Activated T-helper 17 cell treated with anti-CD3 and anti-CD28 coated beads, Interleukin-2, amount 50 U/mL, for 72 hours (primary cell): ENCODE data around the gene HNRNPU. TPM values are rescaled to one million over a fixed set of nuclear protein-coding genes. Genes with fewer than 3 reads are reported as not detected.

Source experiments
- ATAC-seq: fragments of 150-1000 bp; cut with Tn5 transposase; replicated peaks from 2 replicates; pipeline ENCODE4 v1.10.0; 2021; ENCODE audit warnings: mild to moderate bottlenecking, moderate library complexity
- H3K27ac Mint-ChIP-seq: one replicate; pipeline ENCODE4 v1.8.0; 2022; ENCODE audit warnings: mixed read lengths
- H3K27me3 Mint-ChIP-seq: one replicate; pipeline ENCODE4 v1.8.0; 2022; ENCODE audit warnings: mixed read lengths
- H3K36me3 Mint-ChIP-seq: one replicate; pipeline ENCODE4 v1.8.0; 2022; ENCODE audit warnings: low read depth, mild to moderate bottlenecking, mixed read lengths
- H3K4me1 Mint-ChIP-seq: one replicate; pipeline ENCODE4 v1.8.0; 2022; ENCODE audit warnings: mixed read lengths
- H3K4me3 Mint-ChIP-seq: one replicate; pipeline ENCODE4 v1.8.0; 2022; ENCODE audit warnings: mild to moderate bottlenecking, mixed read lengths
- H3K9me3 Mint-ChIP-seq: one replicate; pipeline ENCODE4 v1.8.0; 2022; ENCODE audit warnings: mixed read lengths
- total RNA-seq, 2 donors: library from RNA; stranded (reverse); gene quantifications; one replicate each; pipeline ENCODE4 v1.2.3, GENCODE V29; 2022

Gene HNRNPU
- total RNA-seq, 2 donors from 2014 or later: 336 to 438 TPM

- Mint-ChIP-seq H3K36me3 (peaks cover 8% of the 10 kb centered on the region), H3K4me3 (no peak overlapping the region), H3K27me3 (no peaks in the 10 kb centered on the region), H3K9me3 (no peaks in the 10 kb centered on the region), H3K27ac (no peak overlapping the region), H3K4me1 (no peaks in the 10 kb centered on the region)
- no peak for ATAC-seq
These were observed 5.1 kb upstream of the HNRNPU start for GRCh38 chr1:244869364-244869827.

DNA sequence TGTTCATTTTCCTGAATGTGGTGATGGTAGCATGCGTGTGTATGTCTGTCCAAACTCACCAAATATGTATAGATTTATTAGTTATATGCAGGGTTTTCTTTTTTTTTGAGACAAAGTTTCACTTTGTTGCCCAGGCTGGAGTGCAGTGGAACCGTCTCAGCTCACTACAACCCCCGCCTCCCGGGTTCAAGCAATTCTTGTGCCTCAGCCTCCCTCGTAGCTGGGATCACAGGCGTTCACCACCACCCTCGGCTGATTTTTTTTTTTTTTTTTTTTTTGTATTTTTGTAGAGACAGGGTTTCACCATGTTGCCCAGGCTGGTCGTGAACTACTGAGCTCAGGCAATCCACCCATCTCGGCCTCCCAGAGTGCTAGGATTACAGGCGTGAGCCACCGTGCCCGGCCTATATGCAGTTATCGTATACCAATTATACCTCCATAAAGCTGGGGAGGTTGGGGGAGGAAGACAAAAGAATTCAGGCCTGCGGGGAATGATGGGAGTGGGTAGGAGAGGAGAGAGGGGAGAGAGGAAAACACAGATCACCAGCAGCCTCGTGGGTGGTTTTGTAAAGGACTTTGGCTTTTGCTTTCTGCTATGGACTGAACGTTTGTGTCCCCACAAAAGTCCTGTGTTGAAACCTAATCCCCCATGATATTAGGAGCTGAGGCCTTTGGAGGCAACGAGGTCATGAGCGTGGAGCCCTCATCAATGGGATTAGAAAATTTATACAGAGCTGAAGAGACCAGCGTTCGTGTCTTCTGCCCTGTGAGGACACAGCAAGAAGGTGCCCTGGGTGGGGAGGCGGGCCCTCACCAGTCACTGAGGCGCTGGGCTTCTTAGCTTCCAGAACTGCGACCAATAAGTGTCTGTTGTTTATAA is 4.4 kb upstream of the HNRNPU start:
- no peaks in the 10 kb centered on the region for H3K9me3 Mint-ChIP-seq
- no peak overlapping the region for H3K27ac Mint-ChIP-seq
- no peaks in the 10 kb centered on the region for H3K27me3 Mint-ChIP-seq
- no peaks in the 10 kb centered on the region for H3K4me1 Mint-ChIP-seq
- no peak overlapping the region for H3K4me3 Mint-ChIP-seq
- no peak for ATAC-seq
- H3K36me3 Mint-ChIP-seq: peaks cover 15% of the 10 kb centered on the region

DNA sequence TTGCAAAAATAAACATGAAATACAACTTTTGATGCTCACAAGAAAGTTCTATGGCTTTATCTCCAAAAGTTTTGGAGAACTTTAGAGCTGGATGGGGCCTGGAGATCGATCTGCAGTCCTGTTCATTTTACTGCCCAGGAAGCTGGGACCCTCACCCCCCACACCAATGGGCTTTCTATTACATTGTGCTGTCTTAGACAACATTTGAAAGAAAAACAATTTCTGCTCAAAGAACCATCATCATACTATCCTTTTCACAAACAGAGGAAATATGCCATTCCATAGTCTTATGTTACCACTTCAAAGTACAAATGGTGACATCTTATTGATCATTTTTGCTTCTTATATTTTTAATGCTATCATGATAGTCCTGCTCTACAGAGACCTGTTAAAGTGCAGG is 2.0 kb upstream of the HNRNPU start:
- Mint-ChIP-seq H3K36me3 (peaks cover 35% of the 10 kb centered on the region), H3K27me3 (no peaks in the 10 kb centered on the region), H3K4me3 (peak overlapping the region; percentile 20), H3K27ac (peak overlapping the region; percentile 51), H3K4me1 (peaks cover 6% of the 10 kb centered on the region), H3K9me3 (no peaks in the 10 kb centered on the region)
- ATAC-seq: no peak

DNA sequence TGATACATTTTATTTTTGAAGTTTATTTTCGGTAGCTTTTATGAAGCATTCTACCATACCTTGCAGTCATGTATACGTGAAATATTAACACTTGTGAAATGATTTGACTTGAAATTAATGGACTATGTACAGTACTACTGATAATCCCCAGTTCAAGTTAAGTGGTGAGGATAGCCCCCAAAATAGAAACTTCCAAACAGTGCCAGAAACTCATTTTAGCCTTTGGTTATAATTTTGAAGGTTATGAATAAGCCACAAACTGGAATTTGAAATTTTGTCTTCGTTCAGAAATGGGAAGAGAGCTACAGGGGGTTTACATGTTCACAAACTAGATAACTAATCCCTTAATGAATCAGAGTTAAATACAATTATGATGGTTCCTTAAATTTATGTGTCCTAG is 1.5 kb upstream of the HNRNPU start:
- Mint-ChIP-seq H3K27ac (peak overlapping the region; percentile 97), H3K36me3 (peaks cover 40% of the 10 kb centered on the region), H3K4me1 (peaks cover 10% of the 10 kb centered on the region)

GRCh38 chr1:244865028-244865371 is 657 bp upstream of the HNRNPU start:
- H3K36me3 Mint-ChIP-seq: peaks cover 48% of the 10 kb centered on the region
- H3K4me3 Mint-ChIP-seq: peak overlapping the region; percentile 95
- H3K27ac Mint-ChIP-seq: peak overlapping the region; percentile 97
- no peaks in the 10 kb centered on the region for H3K9me3 Mint-ChIP-seq
- H3K27me3 Mint-ChIP-seq: no peaks in the 10 kb centered on the region
- H3K4me1 Mint-ChIP-seq: peaks cover 15% of the 10 kb centered on the region
- peak; percentile 2 for ATAC-seq

More for the DNA sequence above, 1.5 kb upstream of the HNRNPU start:
- Mint-ChIP-seq H3K4me3 (peak overlapping the region; percentile 95), H3K27me3 (no peaks in the 10 kb centered on the region), H3K9me3 (no peaks in the 10 kb centered on the region)
- no peak for ATAC-seq

- H3K27ac Mint-ChIP-seq: peak overlapping the region; percentile 97
- H3K4me1 Mint-ChIP-seq: peaks cover 20% of the 10 kb centered on the region
- no peaks in the 10 kb centered on the region for H3K27me3 Mint-ChIP-seq
- peak overlapping the region; percentile 95 for H3K4me3 Mint-ChIP-seq
- no peaks in the 10 kb centered on the region for H3K9me3 Mint-ChIP-seq
- ATAC-seq: peak; percentile 6
- H3K36me3 Mint-ChIP-seq: peaks cover 61% of the 10 kb centered on the region
These were observed 671 bp downstream of the HNRNPU start for GRCh38 chr1:244863491-244864252.

GRCh38 chr1:244862699-244863490 is 1.4 kb downstream of the HNRNPU start:
- peak overlapping the region; percentile 95 for H3K4me3 Mint-ChIP-seq
- peak overlapping the region; percentile 97 for H3K27ac Mint-ChIP-seq
- peaks cover 27% of the 10 kb centered on the region for H3K4me1 Mint-ChIP-seq

DNA sequence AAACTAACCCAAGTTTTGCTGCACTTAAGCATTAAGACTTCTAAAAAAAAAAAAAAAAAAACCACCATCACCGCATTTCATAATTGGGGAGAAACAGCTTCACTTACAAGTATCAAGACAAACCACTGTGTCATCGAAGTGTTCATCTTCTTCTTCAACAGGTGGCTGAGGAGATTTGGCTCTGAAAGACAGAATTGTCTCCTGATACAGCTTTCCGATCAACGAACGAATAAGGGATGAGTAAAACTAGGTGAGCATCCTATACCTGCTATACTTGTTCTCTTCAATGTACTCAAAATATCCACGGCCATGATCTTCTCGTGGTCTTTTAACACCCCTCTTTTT is 2.0 kb downstream of the HNRNPU start:
- Mint-ChIP-seq H3K4me1 (peaks cover 29% of the 10 kb centered on the region), H3K4me3 (peak overlapping the region; percentile 95), H3K36me3 (peaks cover 75% of the 10 kb centered on the region), H3K9me3 (no peaks in the 10 kb centered on the region), H3K27me3 (no peaks in the 10 kb centered on the region), H3K27ac (peak overlapping the region; percentile 95)
- no peak for ATAC-seq

More at GRCh38 chr1:244862699-244863490, 1.4 kb downstream of the HNRNPU start:
- Mint-ChIP-seq H3K36me3 (peaks cover 69% of the 10 kb centered on the region), H3K27me3 (no peaks in the 10 kb centered on the region), H3K9me3 (no peaks in the 10 kb centered on the region)
- ATAC-seq: peak; percentile 64

- no peaks in the 10 kb centered on the region for H3K9me3 Mint-ChIP-seq
- ATAC-seq: no peak
- H3K4me1 Mint-ChIP-seq: peaks cover 33% of the 10 kb centered on the region
- no peaks in the 10 kb centered on the region for H3K27me3 Mint-ChIP-seq
- H3K27ac Mint-ChIP-seq: peak overlapping the region; percentile 77
- H3K4me3 Mint-ChIP-seq: peak overlapping the region; percentile 95
- peaks cover 81% of the 10 kb centered on the region for H3K36me3 Mint-ChIP-seq
These were observed 2.7 kb downstream of the HNRNPU start for GRCh38 chr1:244861683-244862082.

GRCh38 chr1:244860914-244861610 is 3.3 kb downstream of the HNRNPU start:
- Mint-ChIP-seq H3K36me3 (peaks cover 88% of the 10 kb centered on the region), H3K9me3 (no peaks in the 10 kb centered on the region), H3K27me3 (no peaks in the 10 kb centered on the region), H3K4me1 (peaks cover 40% of the 10 kb centered on the region), H3K4me3 (peak overlapping the region; percentile 95), H3K27ac (peak overlapping the region; percentile 77)
- no peak for ATAC-seq

DNA sequence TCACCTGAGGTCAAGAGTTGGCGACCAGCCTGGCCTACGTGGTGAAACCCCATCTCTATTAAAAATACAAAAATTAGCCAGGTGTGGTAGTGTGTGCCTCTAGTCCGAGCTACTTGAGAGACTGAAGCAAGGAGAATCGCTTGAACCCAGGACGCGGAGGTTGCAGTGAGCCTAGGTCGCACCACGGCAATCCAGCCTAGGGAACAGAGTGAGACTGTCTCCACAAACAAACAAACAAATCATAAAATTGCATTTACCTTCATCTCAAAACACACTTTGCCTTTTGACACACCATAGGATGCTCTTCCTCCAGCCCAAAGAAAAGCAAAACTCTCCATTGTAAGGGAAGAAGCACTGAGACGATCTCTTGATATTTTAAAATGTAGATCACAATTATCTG is 4.3 kb downstream of the HNRNPU start:
- H3K4me3 Mint-ChIP-seq: peak overlapping the region; percentile 95
- ATAC-seq: no peak
- no peaks in the 10 kb centered on the region for H3K9me3 Mint-ChIP-seq
- H3K27ac Mint-ChIP-seq: peak overlapping the region; percentile 30
- H3K4me1 Mint-ChIP-seq: peaks cover 49% of the 10 kb centered on the region
- no peaks in the 10 kb centered on the region for H3K27me3 Mint-ChIP-seq
- peaks cover 96% of the 10 kb centered on the region for H3K36me3 Mint-ChIP-seq

DNA sequence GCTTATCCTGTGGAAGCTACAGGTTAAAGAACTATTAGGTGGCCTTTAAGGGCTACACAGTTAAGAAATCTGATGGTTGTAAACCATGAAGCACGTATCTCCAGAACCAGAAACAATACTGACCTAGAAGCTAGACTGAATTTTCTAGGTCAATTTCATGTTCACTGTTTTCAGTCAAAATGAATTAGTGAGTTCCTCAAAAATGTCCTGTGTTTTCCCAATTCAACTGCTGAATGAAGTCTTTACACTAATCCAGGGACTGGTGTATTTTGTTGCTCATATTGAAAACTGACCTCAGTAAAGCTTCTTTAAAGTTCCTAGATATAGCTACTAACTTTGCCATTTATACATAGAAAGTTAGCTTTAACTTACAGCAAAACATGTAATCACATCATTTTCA is 6.0 kb downstream of the HNRNPU start:
- no peak for ATAC-seq
- no peaks in the 10 kb centered on the region for H3K9me3 Mint-ChIP-seq
- H3K4me1 Mint-ChIP-seq: peaks cover 59% of the 10 kb centered on the region
- peak overlapping the region; percentile 95 for H3K4me3 Mint-ChIP-seq
- H3K27me3 Mint-ChIP-seq: no peaks in the 10 kb centered on the region
- H3K36me3 Mint-ChIP-seq: peaks cover 96% of the 10 kb centered on the region
- H3K27ac Mint-ChIP-seq: peak overlapping the region; percentile 54

DNA sequence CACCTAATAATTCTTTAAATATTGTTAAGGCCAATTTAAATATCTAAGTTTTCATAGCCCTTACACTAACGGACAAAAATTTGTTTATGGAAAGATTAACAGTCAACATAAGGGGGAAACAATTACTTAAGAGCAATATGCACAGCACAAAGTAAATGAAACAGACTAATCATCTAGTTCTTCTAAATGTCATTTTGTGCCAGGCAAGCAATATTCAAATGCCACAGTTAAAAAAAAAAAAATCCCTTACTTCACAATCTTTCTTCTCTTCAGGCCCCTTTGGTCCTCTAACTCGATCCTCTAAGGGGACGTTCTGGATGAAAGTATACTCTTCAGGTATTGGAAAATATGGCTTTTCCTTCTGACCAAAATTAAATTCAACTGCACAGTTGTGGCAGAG is 6.6 kb downstream of the HNRNPU start:
- H3K27ac Mint-ChIP-seq: peak overlapping the region; percentile 44
- H3K4me1 Mint-ChIP-seq: peaks cover 59% of the 10 kb centered on the region
- ATAC-seq: no peak
- H3K27me3 Mint-ChIP-seq: no peaks in the 10 kb centered on the region
- peaks cover 100% of the 10 kb centered on the region for H3K36me3 Mint-ChIP-seq
- H3K4me3 Mint-ChIP-seq: peak overlapping the region; percentile 95
- no peaks in the 10 kb centered on the region for H3K9me3 Mint-ChIP-seq
